ENCODE results near the gene CEP78.

- TF ChIP-seq POLR2A (IDR thresholded peaks at IDR 0.05; ENCODE audit: low read length) (no peak), GATA1 (IDR thresholded peaks at IDR 0.05; ENCODE audit: low read depth, low read length) (no peak)
Measured at GRCh38 chr9:78301466-78301865, 65.6 kb downstream of the CEP78 start.

Data from erythroblast (primary cell).